Fibroblast of skin of right biceps (primary cell): ENCODE data around the gene ADORA2B.

ENCODE experiments used
- DNase-seq: peaks from one replicate; pipeline ENCODE4 v3.0.0-alpha.2; 2013

The ADORA2B gene

DNA sequence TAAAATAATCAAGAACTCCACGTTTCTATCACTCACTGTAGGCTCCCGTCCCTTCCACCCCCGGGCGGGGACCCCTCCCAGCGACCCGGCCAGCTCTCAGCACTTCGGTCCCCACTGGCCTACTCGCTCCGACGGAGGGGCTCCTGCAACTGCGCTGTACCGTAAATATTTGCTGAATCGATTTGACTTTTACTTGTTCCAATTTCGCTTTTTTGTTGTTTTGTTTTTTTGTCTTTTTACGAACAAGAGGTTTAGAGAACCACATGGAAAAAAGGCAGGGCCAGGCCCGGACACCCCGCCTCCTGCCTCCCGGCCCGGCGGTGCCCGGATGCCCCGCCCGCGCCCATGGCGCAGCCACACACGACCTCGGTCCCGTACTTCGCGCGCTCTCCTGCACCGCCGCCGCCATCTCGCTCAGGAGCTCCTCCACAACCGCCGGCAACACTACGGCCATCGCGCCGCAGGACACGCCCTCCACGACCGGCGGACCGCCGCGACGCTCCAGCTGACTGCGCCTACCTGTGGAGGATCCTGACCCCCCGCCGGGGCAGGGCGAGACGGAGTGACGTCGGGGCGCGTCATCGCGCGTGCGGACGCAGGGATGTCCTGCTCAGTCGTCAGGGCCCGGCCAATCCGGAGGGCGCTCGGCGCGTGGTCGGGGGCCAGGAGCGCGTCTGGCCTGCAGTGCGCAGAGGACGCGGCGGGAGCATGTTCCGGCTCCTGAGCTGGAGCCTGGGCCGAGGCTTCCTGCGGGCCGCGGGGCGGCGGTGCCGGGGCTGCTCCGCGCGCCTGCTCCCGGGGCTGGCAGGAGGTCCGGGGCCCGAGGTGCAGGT lies 54.4 kb downstream of the ADORA2B start, which contains the start of the genes TTC19 and ZSWIM7:
Gene TTC19, plus strand, starts transcription at position 684 of the 833 bp plus-strand sequence. Its CDS starts 25 bp downstream, at position 709.
Gene ZSWIM7, minus strand, starts transcription at position 564 of the 833 bp plus-strand sequence. Its CDS starts 110 bp downstream, at position 454.
- peak; percentile 94 for DNase-seq

GRCh38 chr17:15999974-16000827 lies 55.3 kb downstream of the ADORA2B start:
- DNase-seq: peak; percentile 33

DNA sequence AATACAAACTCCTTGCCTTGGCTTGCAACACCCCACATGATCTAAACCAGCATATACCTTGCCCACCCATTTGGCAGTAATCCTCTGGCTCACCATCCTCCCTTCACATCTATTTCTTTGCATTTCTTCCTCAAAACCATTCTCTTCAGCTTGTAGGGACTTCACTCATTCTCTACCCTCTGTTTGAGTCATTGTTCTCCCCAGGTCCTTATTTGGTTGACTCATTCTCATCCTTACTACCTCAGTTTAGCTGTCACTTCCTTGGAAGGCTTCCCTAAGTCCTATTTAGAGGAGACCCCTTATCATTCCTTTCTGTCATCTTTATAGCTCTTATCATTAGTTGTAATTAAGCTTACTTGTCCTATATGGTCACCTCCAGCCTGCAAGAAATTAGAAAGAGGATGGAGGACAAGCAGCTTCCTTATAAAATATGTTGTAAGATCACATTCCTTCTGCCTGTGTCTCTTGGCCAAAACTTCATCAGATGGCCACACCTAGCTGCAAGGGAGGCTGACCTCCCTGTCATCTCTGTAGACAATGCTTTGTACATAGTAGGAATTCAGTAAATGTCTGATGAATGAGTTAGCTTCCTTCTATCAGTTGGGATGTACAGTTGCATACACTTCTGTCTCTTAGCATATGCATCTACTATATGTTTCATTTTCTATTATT lies 56.4 kb downstream of the ADORA2B start:
- DNase-seq: peak; percentile 12

DNA sequence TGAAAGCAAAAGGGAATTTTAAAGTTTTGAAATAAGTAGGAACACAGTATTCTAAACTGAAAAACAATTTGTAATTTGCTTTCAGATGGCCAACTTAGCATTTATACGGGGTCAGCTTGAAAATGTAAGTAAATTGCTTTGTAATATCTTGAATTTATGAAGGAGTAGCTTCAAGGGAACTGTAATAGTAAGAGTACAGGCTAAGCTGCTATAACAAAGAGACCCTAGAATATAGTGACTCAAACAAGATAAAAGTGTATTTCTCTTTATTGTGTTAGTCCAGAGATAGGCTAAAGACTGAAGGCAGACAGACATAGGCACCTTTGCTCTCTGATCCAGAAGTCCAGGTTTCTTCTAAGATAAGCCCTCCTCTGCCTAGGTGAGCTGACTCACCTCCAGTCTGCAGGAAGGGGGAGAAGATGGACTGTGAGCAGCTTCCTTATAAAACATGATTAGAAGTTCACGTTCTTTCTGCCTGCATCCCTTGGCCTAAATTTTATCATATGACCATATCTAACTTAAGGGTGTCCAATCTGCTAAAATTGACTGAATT lies 57.9 kb downstream of the ADORA2B start:
- DNase-seq: no peak

DNA sequence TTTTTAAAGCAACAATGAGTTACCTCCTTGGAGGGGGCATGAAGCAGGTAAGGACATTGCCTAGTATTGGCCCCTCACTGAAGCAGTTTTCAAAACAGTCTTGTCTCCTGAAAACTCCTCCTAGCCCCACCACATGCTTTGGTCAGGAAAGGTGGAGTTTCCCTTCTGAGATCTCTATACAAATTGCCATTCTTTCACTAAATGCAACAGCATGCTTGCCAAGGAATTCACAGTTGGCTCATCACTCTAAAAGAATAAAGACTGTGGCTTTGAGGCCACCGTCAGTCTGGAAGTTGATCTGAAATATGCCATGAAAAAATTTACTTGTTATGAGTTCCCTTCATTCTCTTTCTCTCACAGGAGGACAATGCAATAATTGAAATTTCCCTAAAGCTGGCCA lies 58.9 kb downstream of the ADORA2B start:
- DNase-seq: no peak

DNA sequence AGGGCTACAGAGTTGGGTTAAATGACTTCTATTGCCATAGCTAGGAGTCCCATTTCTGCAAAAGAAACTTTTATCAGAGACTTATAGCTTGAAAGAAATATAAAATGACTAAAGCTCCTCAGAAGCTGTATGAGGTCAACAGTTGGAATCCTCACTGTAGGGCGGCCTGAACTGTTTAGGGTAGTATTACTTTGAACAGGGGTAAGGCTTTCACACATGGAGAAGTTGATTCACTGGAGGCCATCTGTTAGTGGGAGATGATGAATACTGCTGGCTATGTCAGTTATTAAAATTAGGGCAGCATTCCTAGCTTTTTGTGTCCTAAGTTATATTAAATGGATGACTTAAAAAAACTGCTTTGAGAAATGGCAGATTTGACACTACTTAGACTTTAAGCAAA lies 60.7 kb downstream of the ADORA2B start:
- no peak for DNase-seq

DNA sequence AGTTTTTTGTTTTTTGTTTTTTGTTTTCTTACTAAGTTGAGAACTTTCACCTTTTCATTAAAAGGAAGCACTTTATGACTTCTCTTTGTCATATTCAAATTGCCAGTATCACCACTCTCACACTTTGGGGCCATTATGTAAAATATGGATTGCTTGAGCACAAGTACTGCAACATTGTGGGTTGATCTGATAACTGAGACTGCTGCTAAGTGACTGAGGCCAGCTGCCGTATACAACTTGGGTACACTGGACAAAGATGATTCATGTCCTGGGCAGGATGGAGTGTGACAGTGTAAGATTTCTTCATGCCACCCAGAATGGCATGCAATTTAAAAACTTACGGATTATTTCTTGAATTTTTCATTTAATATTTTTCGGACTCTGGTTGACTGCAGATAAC lies 62.5 kb downstream of the ADORA2B start:
- DNase-seq: no peak

DNA sequence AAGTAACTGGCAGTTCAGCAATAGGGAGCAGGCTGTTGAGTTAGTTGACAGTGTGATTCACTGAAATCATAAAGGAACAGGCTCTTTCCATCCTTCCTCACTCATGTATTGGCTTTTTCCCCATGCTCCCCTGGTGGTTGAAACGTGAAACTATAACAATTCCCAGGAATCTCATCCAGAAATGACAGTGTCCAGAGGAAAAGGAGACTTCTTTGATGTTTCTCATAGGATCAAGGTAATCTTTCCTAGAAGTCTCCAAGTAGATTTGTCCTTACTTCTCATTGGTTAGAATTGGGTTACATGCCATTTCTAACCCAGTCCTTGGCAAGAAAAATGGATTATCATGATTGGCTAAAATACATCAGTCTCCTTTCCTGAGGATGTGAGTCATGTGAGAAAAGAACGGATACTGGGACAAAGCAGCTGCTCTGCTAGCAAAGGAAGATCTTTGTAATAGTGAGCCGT lies 69.0 kb downstream of the ADORA2B start:
- DNase-seq: peak; percentile 79

DNA sequence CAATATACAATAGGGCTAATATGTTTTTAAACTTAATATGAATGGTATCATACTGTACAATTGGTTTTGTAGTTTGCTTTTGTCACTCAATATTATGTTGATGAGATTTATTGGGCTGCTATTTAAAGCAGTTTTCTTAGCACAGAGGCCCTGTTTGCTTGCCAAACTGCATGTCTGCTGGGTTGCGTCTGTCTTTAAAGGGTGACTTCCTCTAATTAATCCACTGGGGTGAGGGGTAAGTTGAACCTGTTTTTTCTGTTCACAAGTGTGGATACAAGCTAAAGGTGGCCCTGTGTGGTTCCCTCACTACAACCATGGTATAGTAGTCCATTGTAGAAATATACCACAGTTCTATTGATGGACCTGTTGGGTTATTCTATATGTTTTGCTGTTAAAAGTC lies 74.4 kb downstream of the ADORA2B start:
- no peak for DNase-seq

DNA sequence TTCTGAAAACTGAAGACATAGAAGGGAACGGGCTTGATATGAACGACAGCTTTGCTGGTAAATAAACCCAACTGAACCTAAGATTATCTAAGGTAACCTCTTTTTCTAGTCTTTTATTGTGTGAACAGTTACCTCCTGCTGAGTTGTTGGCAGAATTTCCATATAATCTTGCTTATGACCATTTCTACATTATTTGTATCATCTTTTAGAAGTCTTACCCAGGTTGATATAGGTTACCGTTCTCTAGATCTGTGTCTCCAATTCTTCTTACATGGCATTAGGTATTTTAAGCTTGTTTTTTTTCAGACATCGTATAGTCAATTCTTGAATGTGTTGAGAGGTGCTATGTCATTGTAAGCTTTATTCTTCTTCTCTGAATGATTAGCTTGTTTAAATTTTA lies 79.0 kb downstream of the ADORA2B start:
- DNase-seq: no peak

DNA sequence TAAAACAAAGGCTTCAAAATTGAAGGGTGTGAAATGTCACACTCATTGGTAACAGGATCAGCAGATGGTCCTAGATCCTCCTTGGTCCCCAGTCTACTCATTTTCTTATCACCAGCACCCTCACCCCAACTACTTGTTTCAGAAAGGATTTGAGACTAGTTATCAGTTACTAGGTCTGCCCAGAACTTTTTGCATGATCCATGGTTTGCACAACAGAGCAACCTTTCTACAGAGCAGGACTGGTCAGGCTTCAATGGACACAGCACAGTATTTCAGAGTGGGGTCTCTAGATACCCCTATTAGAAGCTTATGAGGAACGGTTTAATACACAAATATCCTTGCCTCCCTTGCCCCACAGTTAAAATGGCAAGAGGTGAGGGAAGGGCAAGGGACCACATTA lies 80.3 kb downstream of the ADORA2B start:
- DNase-seq: no peak
